Immature natural killer cell (primary cell): ENCODE measurements around the gene SNPH. TPM values are rescaled to one million over a fixed set of nuclear protein-coding genes. Genes with fewer than 3 reads are reported as not detected.
"Not testable (repeated sequence)": the region's sequence is repeated elsewhere in the genome, so short reads cannot be mapped to it uniquely, and the experiment has no call there.

Source experiments
- DNase-seq, 3 donors: peaks; one replicate each; pipeline ENCODE4 v3.0.0; 2022; ENCODE audit warnings: mixed read lengths in 1 of 3
- H3K27ac Mint-ChIP-seq, 6 donors: one replicate each; pipeline ENCODE4 v1.8.0; 2020; ENCODE audit warnings: mixed read lengths in 6 of 6, mild to moderate bottlenecking in 5 of 6, inconsistent platforms in 4 of 6, moderate library complexity in 3 of 6
- H3K27me3 Mint-ChIP-seq, 3 donors: one replicate each; pipeline ENCODE4 v1.8.0; 2020 to 2021; ENCODE audit warnings: low read depth in 3 of 3, mild to moderate bottlenecking in 3 of 3, mixed read lengths in 3 of 3, moderate library complexity in 3 of 3, inconsistent platforms in 1 of 3
- H3K36me3 Mint-ChIP-seq, 3 donors: one replicate each; pipeline ENCODE4 v1.8.0; 2020; ENCODE audit warnings: mixed read lengths in 3 of 3, inconsistent platforms in 2 of 3, mild to moderate bottlenecking in 2 of 3
- H3K4me1 Mint-ChIP-seq, 2 donors: one replicate each; pipeline ENCODE4 v1.8.0; 2020; ENCODE audit warnings: inconsistent platforms in 2 of 2, mild to moderate bottlenecking in 2 of 2, mixed read lengths in 2 of 2, moderate library complexity in 1 of 2
- H3K4me3 Mint-ChIP-seq, 5 donors: one replicate each; pipeline ENCODE4 v1.8.0; 2020; ENCODE audit warnings: mild to moderate bottlenecking in 5 of 5, mixed read lengths in 5 of 5, inconsistent platforms in 3 of 5, moderate library complexity in 3 of 5
- H3K9me3 Mint-ChIP-seq, 6 donors: one replicate each; pipeline ENCODE4 v1.8.0; 2020; ENCODE audit warnings: mild to moderate bottlenecking in 6 of 6, mixed read lengths in 6 of 6, inconsistent platforms in 4 of 6, moderate library complexity in 3 of 6
- polyA plus RNA-seq, 3 donors: library from polyadenylated mRNA; unstranded; fragments of 300-500 nt; fragmentation: Illumina TruSeq; gene quantifications; one replicate each; pipeline ENCODE4 v1.2.3, GENCODE V29; 2021

The SNPH gene
- polyA plus RNA-seq, 3 donors from 2014 or later, result 0.59 to 2.8 (median 1.1) TPM

- DNase-seq, result no peak
Measured at GRCh38 chr20:1331801-1332453, 65.8 kb downstream of the SNPH start.

GRCh38 chr20:1332749-1333300, 66.7 kb downstream of the SNPH start:
- Mint-ChIP-seq H3K4me1 (peaks cover 12 to 23% of the 10 kb centered on the region in 2 donors), H3K27ac (no peak overlapping the region)

More at GRCh38 chr20:1331801-1332453, 65.8 kb downstream of the SNPH start:
- H3K9me3 Mint-ChIP-seq, result no peaks in the 10 kb centered on the region
- no peaks in the 10 kb centered on the region for H3K36me3 Mint-ChIP-seq
- H3K27me3 Mint-ChIP-seq, result peaks cover 0 to 1% (median 0%) of the 10 kb centered on the region in 3 donors
- H3K27ac Mint-ChIP-seq, result peak overlapping the region in 1 of 6 donors; percentile 40
- no peak overlapping the region for H3K4me3 Mint-ChIP-seq
- peaks cover 10 to 19% of the 10 kb centered on the region in 2 donors for H3K4me1 Mint-ChIP-seq

GRCh38 chr20:1333462-1334369, 67.6 kb downstream of the SNPH start:
- Mint-ChIP-seq H3K4me3 (no peak overlapping the region), H3K27ac (no peak overlapping the region), H3K9me3 (no peaks in the 10 kb centered on the region), H3K27me3 (peaks cover 0 to 1% (median 0%) of the 10 kb centered on the region in 3 donors), H3K4me1 (peaks cover 10 to 16% of the 10 kb centered on the region in 2 donors), H3K36me3 (no peaks in the 10 kb centered on the region)
- DNase-seq, result no peak

More at GRCh38 chr20:1332749-1333300, 66.7 kb downstream of the SNPH start:
- no peaks in the 10 kb centered on the region for H3K9me3 Mint-ChIP-seq
- H3K36me3 Mint-ChIP-seq, result no peaks in the 10 kb centered on the region
- peaks cover 0 to 1% (median 0%) of the 10 kb centered on the region in 3 donors for H3K27me3 Mint-ChIP-seq
- no peak for DNase-seq
- H3K4me3 Mint-ChIP-seq, result no peak overlapping the region

- Mint-ChIP-seq H3K9me3 (no peaks in the 10 kb centered on the region), H3K27me3 (peaks cover 0 to 1% (median 0%) of the 10 kb centered on the region in 3 donors), H3K4me3 (no peak overlapping the region), H3K36me3 (no peaks in the 10 kb centered on the region), H3K4me1 (peaks cover 10 to 16% of the 10 kb centered on the region in 2 donors), H3K27ac (peak overlapping the region in 1 of 6 donors; percentile 13)
- DNase-seq, result no peak
Measured at GRCh38 chr20:1334370-1334731, 68.3 kb downstream of the SNPH start.

GRCh38 chr20:1334761-1335160, 68.7 kb downstream of the SNPH start:
- peaks cover 0 to 1% (median 0%) of the 10 kb centered on the region in 3 donors for H3K27me3 Mint-ChIP-seq
- H3K27ac Mint-ChIP-seq, result peak overlapping the region in 1 of 6 donors; percentile 13
- no peak overlapping the region for H3K4me3 Mint-ChIP-seq
- no peaks in the 10 kb centered on the region for H3K9me3 Mint-ChIP-seq
- DNase-seq, result no peak
- no peaks in the 10 kb centered on the region for H3K36me3 Mint-ChIP-seq
- peaks cover 10 to 16% of the 10 kb centered on the region in 2 donors for H3K4me1 Mint-ChIP-seq

GRCh38 chr20:1335961-1336698, 70.0 kb downstream of the SNPH start:
- Mint-ChIP-seq H3K9me3 (no peaks in the 10 kb centered on the region), H3K36me3 (no peaks in the 10 kb centered on the region), H3K27me3 (peaks cover 0 to 1% (median 0%) of the 10 kb centered on the region in 3 donors), H3K27ac (peak overlapping the region in 2 of 6 donors; percentile 34 to 50), H3K4me1 (peaks cover 10 to 16% of the 10 kb centered on the region in 2 donors), H3K4me3 (no peak overlapping the region)
- DNase-seq, result no peak

GRCh38 chr20:1336699-1337367, 70.7 kb downstream of the SNPH start:
- H3K9me3 Mint-ChIP-seq, result no peaks in the 10 kb centered on the region
- no peaks in the 10 kb centered on the region for H3K36me3 Mint-ChIP-seq
- no peak overlapping the region for H3K4me3 Mint-ChIP-seq
- H3K27me3 Mint-ChIP-seq, result peaks cover 0 to under 1% (median 0%) of the 10 kb centered on the region in 3 donors
- DNase-seq, result no peak
- H3K27ac Mint-ChIP-seq, result peak overlapping the region in 4 of 6 donors; percentile 49 to 77 (median 52)
- H3K4me1 Mint-ChIP-seq, result peaks cover 10 to 16% of the 10 kb centered on the region in 2 donors

GRCh38 chr20:1337441-1337840, 71.3 kb downstream of the SNPH start:
- Mint-ChIP-seq H3K4me3 (no peak overlapping the region), H3K27ac (peak overlapping the region in 2 of 6 donors; percentile 51 to 70), H3K27me3 (no peaks in the 10 kb centered on the region)

GRCh38 chr20:1338096-1338495, 72.0 kb downstream of the SNPH start:
- no peak overlapping the region for H3K27ac Mint-ChIP-seq
- H3K36me3 Mint-ChIP-seq, result no peaks in the 10 kb centered on the region
- peaks cover 10 to 16% of the 10 kb centered on the region in 2 donors for H3K4me1 Mint-ChIP-seq
- no peaks in the 10 kb centered on the region for H3K9me3 Mint-ChIP-seq
- DNase-seq, result no peak
- H3K4me3 Mint-ChIP-seq, result no peak overlapping the region
- H3K27me3 Mint-ChIP-seq, result no peaks in the 10 kb centered on the region

More at GRCh38 chr20:1337441-1337840, 71.3 kb downstream of the SNPH start:
- no peaks in the 10 kb centered on the region for H3K9me3 Mint-ChIP-seq
- no peak for DNase-seq
- no peaks in the 10 kb centered on the region for H3K36me3 Mint-ChIP-seq
- H3K4me1 Mint-ChIP-seq, result peaks cover 10 to 16% of the 10 kb centered on the region in 2 donors

GRCh38 chr20:1338801-1339200, 72.7 kb downstream of the SNPH start:
- DNase-seq, result no peak
- Mint-ChIP-seq H3K4me1 (peaks cover 10 to 16% of the 10 kb centered on the region in 2 donors), H3K27ac (no peak overlapping the region), H3K27me3 (no peaks in the 10 kb centered on the region), H3K4me3 (no peak overlapping the region), H3K9me3 (no peaks in the 10 kb centered on the region), H3K36me3 (no peaks in the 10 kb centered on the region)

- H3K9me3 Mint-ChIP-seq, result no peaks in the 10 kb centered on the region
- H3K4me3 Mint-ChIP-seq, result no peak overlapping the region
- no peaks in the 10 kb centered on the region for H3K27me3 Mint-ChIP-seq
- H3K4me1 Mint-ChIP-seq, result peaks cover 15 to 26% of the 10 kb centered on the region in 2 donors
- no peaks in the 10 kb centered on the region for H3K36me3 Mint-ChIP-seq
- H3K27ac Mint-ChIP-seq, result no peak overlapping the region
- no peak for DNase-seq
Measured at GRCh38 chr20:1341561-1342265, 75.6 kb downstream of the SNPH start.

GRCh38 chr20:1343446-1344124, 77.5 kb downstream of the SNPH start:
- H3K36me3 Mint-ChIP-seq, H3K27ac Mint-ChIP-seq, DNase-seq, H3K4me3 Mint-ChIP-seq, H3K27me3 Mint-ChIP-seq, H3K9me3 Mint-ChIP-seq: not testable (repeated sequence)
- H3K4me1 Mint-ChIP-seq, result peaks cover 14 to 23% of the 10 kb centered on the region in 2 donors
